Neural cell (in vitro differentiated cells): ENCODE data around the gene HDGFL2. TPM values are rescaled to one million over a fixed set of nuclear protein-coding genes. Genes with fewer than 3 reads are reported as not detected.

Source experiments
- H2AFZ ChIP-seq: fragments of 200-600, 300-800 bp; sonication (generic), shearing (Covaris generic); 2 replicates; pipeline ENCODE4 v1.6.0; 2014; ENCODE audit warnings: low read depth, mild to moderate bottlenecking, antibody characterized with exemption, low read length, moderate library complexity
- H3F3A ChIP-seq: fragments of 200-600 bp; shearing (Covaris generic); 2 replicates; pipeline ENCODE4 v1.6.1; 2016; ENCODE audit warnings: mild to moderate bottlenecking, moderate library complexity, mixed read lengths, antibody characterized with exemption, low read length; ENCODE audit not compliant: insufficient read depth, poor library complexity, severe bottlenecking
- H3K27ac ChIP-seq: fragments of 200-600, 300-800 bp; sonication (generic), shearing (Covaris generic); 2 replicates; pipeline ENCODE4 v1.5.1; 2014; ENCODE audit warnings: mild to moderate bottlenecking, low read length, moderate library complexity
- H3K27me3 ChIP-seq: fragments of 300-800, 200-600 bp; sonication (generic), shearing (Covaris generic); 2 replicates; pipeline ENCODE4 v1.6.0; 2014; ENCODE audit warnings: mild to moderate bottlenecking, low read depth, low read length, moderate library complexity; ENCODE audit not compliant: insufficient read depth
- H3K36me3 ChIP-seq: fragments of 300-800, 200-600 bp; sonication (generic), shearing (Covaris generic); 2 replicates; pipeline ENCODE4 v1.5.1; 2014; ENCODE audit warnings: mild to moderate bottlenecking, antibody characterized with exemption, low read length, moderate library complexity; ENCODE audit not compliant: insufficient read depth
- H3K4me2 ChIP-seq: fragments of 300-800, 200-600 bp; sonication (generic), shearing (Covaris generic); 2 replicates; pipeline ENCODE4 v1.6.0; 2014; ENCODE audit warnings: mild to moderate bottlenecking, low read length
- H3K4me3 ChIP-seq: fragments of 300-800, 200-600 bp; sonication (generic), shearing (Covaris generic); 2 replicates; pipeline ENCODE4 v1.5.1; 2014; ENCODE audit warnings: mild to moderate bottlenecking, low read length, moderate library complexity
- H3K79me2 ChIP-seq: fragments of 200-600 bp; shearing (Covaris generic); replicated peaks from 2 replicates; pipeline ENCODE4 v1.6.0; 2014; ENCODE audit warnings: mild to moderate bottlenecking, low read length, moderate library complexity; ENCODE audit not compliant: insufficient read depth
- H3K9ac ChIP-seq: fragments of 300-800, 200-600 bp; sonication (generic), shearing (Covaris generic); 2 replicates; pipeline ENCODE4 v1.6.1; 2016; ENCODE audit warnings: mild to moderate bottlenecking, low read length, mixed read lengths
- H3K9me2 ChIP-seq: fragments of 200-600 bp; shearing (Covaris generic); 2 replicates; pipeline ENCODE4 v1.6.1; 2016; ENCODE audit warnings: mild to moderate bottlenecking, low read length, mixed read lengths; ENCODE audit not compliant: insufficient read depth
- H3K9me3 ChIP-seq: fragments of 200-600, 300-800 bp; sonication (generic), shearing (Covaris generic); 2 replicates; pipeline ENCODE4 v1.6.1; 2016; ENCODE audit warnings: mild to moderate bottlenecking, mixed run types, low read length, moderate library complexity, mixed read lengths
- H4K20me1 ChIP-seq: fragments of 200-600 bp; shearing (Covaris generic); 2 replicates; pipeline ENCODE4 v1.6.1; 2016; ENCODE audit warnings: mild to moderate bottlenecking, mixed run types; ENCODE audit not compliant: insufficient read depth
- CTCF ChIP-seq: fragments of 450-650 bp; IDR thresholded peaks from 2 replicates; pipeline ENCODE4 v1.5.1; 2014; ENCODE audit warnings: antibody characterized with exemption, mild to moderate bottlenecking, moderate library complexity; ENCODE audit not compliant: poor library complexity, severe bottlenecking
- EP300 ChIP-seq: fragments of 450-650 bp; conservative IDR thresholded peaks from 2 replicates; pipeline ENCODE4 v1.6.1; 2014; ENCODE audit warnings: antibody characterized with exemption, mild to moderate bottlenecking, moderate library complexity; ENCODE audit not compliant: poor library complexity, severe bottlenecking
- EZH2 ChIP-seq: fragments of 200-600, 300-800 bp; shearing (Covaris generic), sonication (generic); IDR thresholded peaks from 2 replicates; pipeline ENCODE4 v1.6.1; 2014; ENCODE audit warnings: antibody characterized with exemption, low read length, borderline replicate concordance, mild to moderate bottlenecking; ENCODE audit not compliant: insufficient read depth, poor library complexity, severe bottlenecking
- MXI1 ChIP-seq: fragments of 450-650 bp; conservative IDR thresholded peaks from 2 replicates; pipeline ENCODE4 v1.6.1; 2014; ENCODE audit warnings: antibody characterized with exemption, mild to moderate bottlenecking; ENCODE audit not compliant: poor library complexity, severe bottlenecking
- POLR2AphosphoS5 ChIP-seq: IDR thresholded peaks from 2 replicates; pipeline ENCODE4 v1.6.1; 2012
- RAD21 ChIP-seq: fragments of 450-650 bp; conservative IDR thresholded peaks from 2 replicates; pipeline ENCODE4 v1.6.1; 2014; ENCODE audit warnings: antibody characterized with exemption, mild to moderate bottlenecking, moderate library complexity
- REST ChIP-seq: IDR thresholded peaks from 2 replicates; pipeline ENCODE4 v1.6.1; 2012; ENCODE audit warnings: borderline replicate concordance
- SMC3 ChIP-seq: fragments of 450-650 bp; conservative IDR thresholded peaks from 2 replicates; pipeline ENCODE4 v1.6.1; 2014; ENCODE audit warnings: antibody characterized with exemption, mild to moderate bottlenecking, moderate library complexity; ENCODE audit not compliant: poor library complexity
- TAF1 ChIP-seq: IDR thresholded peaks from 2 replicates; pipeline ENCODE4 v1.6.1; 2012; ENCODE audit warnings: low read depth
- polyA plus RNA-seq: library from polyadenylated mRNA; depleted of rRNA; stranded (reverse); fragments of >200 nt; gene quantifications from 2 replicates; pipeline ENCODE4 v1.2.3, GENCODE V29; 2014

HDGFL2 gene
- polyA plus RNA-seq, 1 donor from 2014 or later = 79.7 TPM

- H3K27me3 ChIP-seq = no peaks in the 10 kb centered on the region
- no peak overlapping the region for H2AFZ ChIP-seq
- H3K4me2 ChIP-seq = peak overlapping the region; percentile 86
- H3K36me3 ChIP-seq = no peaks in the 10 kb centered on the region
- no peaks in the 10 kb centered on the region for H3F3A ChIP-seq
- H3K9me2 ChIP-seq = no peaks in the 10 kb centered on the region
- no peaks in the 10 kb centered on the region for H4K20me1 ChIP-seq
- no peaks in the 10 kb centered on the region for H3K9me3 ChIP-seq
- peak overlapping the region; percentile 72 for H3K9ac ChIP-seq
- no peak overlapping the region for H3K27ac ChIP-seq
- peaks cover 10% of the 10 kb centered on the region for H3K79me2 ChIP-seq
- peak overlapping the region; percentile 80 for H3K4me3 ChIP-seq
- TF ChIP-seq EZH2 = no peak
These were observed 16.2 kb upstream of the HDGFL2 start for GRCh38 chr19:4455719-4456475.

GRCh38 chr19:4456476-4456842 is 15.6 kb upstream of the HDGFL2 start:
- Histone ChIP-seq H2AFZ (no peak overlapping the region), H3K9ac (peak overlapping the region; percentile 72), H3F3A (no peaks in the 10 kb centered on the region), H3K27ac (peak overlapping the region; percentile 53), H3K4me2 (peak overlapping the region; percentile 86), H3K9me2 (no peaks in the 10 kb centered on the region), H3K79me2 (peaks cover 10% of the 10 kb centered on the region), H3K36me3 (no peaks in the 10 kb centered on the region), H3K4me3 (peak overlapping the region; percentile 80), H3K27me3 (no peaks in the 10 kb centered on the region), H4K20me1 (no peaks in the 10 kb centered on the region), H3K9me3 (no peaks in the 10 kb centered on the region)
- TF ChIP-seq MXI1 (no peak), REST (no peak), RAD21 (no peak), EP300 (no peak)

DNA sequence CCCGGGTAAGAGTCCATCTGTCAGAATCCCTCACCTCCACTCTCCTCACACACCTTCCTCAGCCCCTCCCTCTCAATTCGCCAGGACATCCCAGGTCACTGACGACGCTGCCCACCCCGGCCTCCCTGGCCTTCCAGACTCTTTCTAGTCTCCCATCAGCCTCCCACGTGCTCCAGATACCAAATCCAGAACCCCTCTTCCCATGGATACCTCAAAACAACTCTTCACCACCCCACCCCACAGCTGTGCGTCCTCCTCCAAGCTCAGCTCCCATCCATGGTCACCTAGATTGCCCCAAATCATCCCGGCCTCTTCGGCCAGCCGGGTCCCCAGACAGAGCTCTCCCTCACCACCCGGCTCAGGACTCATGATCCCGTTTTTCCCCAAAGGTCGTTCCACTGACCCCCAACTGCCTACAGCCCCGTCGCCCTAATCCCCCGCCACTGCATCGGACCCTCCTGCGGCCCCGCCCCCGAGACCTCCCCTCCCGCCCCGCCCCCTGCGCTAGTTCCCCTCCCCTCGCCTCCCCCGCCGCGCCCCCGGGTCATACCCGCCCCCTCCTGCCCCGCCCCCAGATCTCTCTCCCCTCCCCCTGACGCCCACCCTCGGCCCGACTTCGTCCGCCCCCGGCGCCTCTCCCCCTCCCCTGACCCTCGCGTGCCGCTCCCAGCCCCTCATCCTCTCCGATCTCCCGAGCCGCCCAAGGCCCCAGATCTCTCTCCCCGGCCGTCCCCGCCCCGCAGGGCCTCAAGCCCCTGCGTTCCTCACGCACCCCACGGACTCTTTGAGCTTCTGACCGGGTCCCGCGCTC is 15.0 kb upstream of the HDGFL2 start:
- Histone ChIP-seq H3K4me3 (peak overlapping the region; percentile 80), H4K20me1 (no peaks in the 10 kb centered on the region), H3K4me2 (peak overlapping the region; percentile 86), H3F3A (no peaks in the 10 kb centered on the region), H3K27ac (peak overlapping the region; percentile 73), H3K9me3 (no peaks in the 10 kb centered on the region), H3K36me3 (no peaks in the 10 kb centered on the region), H3K9ac (peak overlapping the region; percentile 81), H3K27me3 (no peaks in the 10 kb centered on the region), H3K79me2 (peaks cover 10% of the 10 kb centered on the region), H2AFZ (peak overlapping the region; percentile 51), H3K9me2 (no peaks in the 10 kb centered on the region)
- TF ChIP-seq REST (peak; percentile 10), TAF1 (no peak), CTCF (no peak), MXI1 (peak; percentile 61), POLR2AphosphoS5 (no peak), EZH2 (no peak), EP300 (no peak), RAD21 (no peak), SMC3 (no peak)
